Right cardiac atrium (tissue), 5 donors: ENCODE results near the gene FIBCD1. TPM values are rescaled to one million over a fixed set of nuclear protein-coding genes. Genes with fewer than 3 reads are reported as not detected.
A peak's percentile ranks its signal among the peaks of the same experiment; 100 is the strongest.

Experiments used
- ATAC-seq, 2 donors: fragments of 200-7000 bp; cut with Tn5 transposase; one replicate each; pipeline versions ENCODE4 v1.8.0 to v1.9.1; 2020; ENCODE audit warnings: moderate library complexity in 2 of 2, mild to moderate bottlenecking in 1 of 2
- DNase-seq, 3 donors: peaks; one replicate each; pipeline ENCODE4 v3.0.0-alpha.2; 2020
- H3K27ac ChIP-seq: one replicate; pipeline ENCODE4 v1.5.1; 2013; ENCODE audit warnings: mild to moderate bottlenecking, low read length, control low read depth, moderate library complexity
- H3K27me3 ChIP-seq: one replicate; pipeline ENCODE4 v1.6.1; 2013; ENCODE audit not compliant: control insufficient read depth, insufficient read depth
- H3K4me1 ChIP-seq: one replicate; pipeline ENCODE4 v1.6.1; 2013; ENCODE audit warnings: low read length; ENCODE audit not compliant: control insufficient read depth, insufficient read depth
- H3K4me3 ChIP-seq: one replicate; pipeline ENCODE4 v1.5.1; 2013; ENCODE audit warnings: low read length, control low read depth
- H3K9me3 ChIP-seq: one replicate; pipeline ENCODE4 v1.6.1; 2013; ENCODE audit warnings: low read length; ENCODE audit not compliant: control insufficient read depth
- WGBS: extraction: QIAGEN DNeasy Blood & Tissue Kit; methylation state at CpG from one replicate; pipeline ENCODE4 v1.1.7; 2013; 5-methylcytosine and 5-hydroxymethylcytosine counted together
- intact Hi-C, 4 donors: fragments of 100-400 bp; cut with DNase I; formaldehyde crosslinking; loops; one replicate each; pipeline versions ENCODE4 v1.11.0 to v1.14.0; 2022 to 2023
- polyA plus RNA-seq: library from polyadenylated mRNA; stranded (reverse); fragments of 200-250 nt; gene quantifications from one replicate; pipeline ENCODE4 v1.2.3, GENCODE V29; 2013
- total RNA-seq, 4 donors: library from RNA; stranded (reverse); fragmentation: NEBNext Ultra II Directional; extraction: Animal tissue kit (Norgen Biotek cat#: 25700); gene quantifications; one replicate each; pipeline ENCODE4 v1.2.1, GENCODE V29; 2021
- donor health status: healthy with polysubstance abuse.
- donor health status: DM: no; HTN: yes; CAD: no.
- donor health status: DM: no; HTN: no; CAD: no.
- donor health status: DM: no; HTN: yes; CAD: no; lungs with severe emphysema.
- donor health status: DM: yes; HTN: yes; CAD: no.

Gene FIBCD1
- total and polyA plus RNA-seq, 5 donors: 0.20 to 2.2 (median 0.46) TPM

- no peaks in the 10 kb centered on the region for H3K27me3 ChIP-seq
These were observed 1.9 kb upstream of the FIBCD1 start for GRCh38 chr9:130940693-130941576.

DNA sequence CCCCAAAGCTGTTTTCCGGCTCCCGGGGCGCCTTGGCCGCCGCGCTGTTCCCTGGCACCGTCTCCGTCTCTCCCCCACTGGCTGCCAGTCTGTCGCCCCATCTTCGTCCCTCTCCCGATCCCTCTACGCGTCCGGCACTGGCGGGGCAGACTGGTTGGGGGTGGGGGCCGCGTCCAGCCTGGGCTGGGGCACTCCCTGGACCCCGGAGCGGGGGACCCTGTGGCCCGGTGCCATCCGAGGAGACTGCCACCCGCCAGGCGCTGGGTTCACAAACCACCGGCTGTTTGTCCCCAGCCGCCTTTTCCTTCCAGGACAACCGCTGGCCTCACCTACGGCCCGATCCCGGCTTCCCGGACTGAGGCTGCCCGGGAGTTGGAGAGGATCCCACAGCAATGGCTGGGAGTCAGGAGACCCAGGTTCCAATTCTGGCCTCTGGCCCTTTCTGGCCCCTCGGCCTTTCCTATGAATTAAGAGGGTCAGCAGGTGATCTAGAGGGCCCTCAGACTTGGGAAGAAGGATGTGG, 1.0 kb upstream of the FIBCD1 start:
- intact Hi-C loops: loop anchor here in 2 of 4 donors (5.0 kb wide), 1 partner anchor 238 kb away; no protein-coding TSS in a partner anchor
- Histone ChIP-seq H3K27ac (no peak overlapping the region), H3K4me3 (peak overlapping the region; percentile 46), H3K4me1 (peaks cover 3% of the 10 kb centered on the region), H3K9me3 (no peaks in the 10 kb centered on the region), H3K27me3 (no peaks in the 10 kb centered on the region)
- WGBS: 5% methylated on average over 32 of the region's 32 CpGs
- DNase-seq (peak in 1 of 3 donors; percentile 55), ATAC-seq (no peak)

More at GRCh38 chr9:130940693-130941576, 1.9 kb upstream of the FIBCD1 start:
- peaks cover 3% of the 10 kb centered on the region for H3K4me1 ChIP-seq
- peak; percentile 67 to 74 for ATAC-seq
- intact Hi-C loops: loop anchor here in 2 of 4 donors (5.0 kb wide), 1 partner anchor 239 kb away; no protein-coding TSS in a partner anchor
- no peak overlapping the region for H3K27ac ChIP-seq
- peak; percentile 49 to 86 (median 85) for DNase-seq
- no peak overlapping the region for H3K4me3 ChIP-seq
- 7% methylated on average over 36 of the region's 36 CpGs for WGBS
- no peaks in the 10 kb centered on the region for H3K9me3 ChIP-seq

- Histone ChIP-seq H3K9me3 (no peaks in the 10 kb centered on the region), H3K4me3 (peak overlapping the region; percentile 46), H3K27me3 (no peaks in the 10 kb centered on the region), H3K27ac (no peak overlapping the region), H3K4me1 (peaks cover 3% of the 10 kb centered on the region)
- no peak for ATAC-seq
- no peak for DNase-seq
- intact Hi-C loops: loop anchor here (5.0 to 10.0 kb wide), 4 partner anchors 67 to 237 kb away; no protein-coding TSS in a partner anchor
- WGBS: 1% methylated on average over 75 of the region's 75 CpGs
These were observed 469 bp upstream of the FIBCD1 start for GRCh38 chr9:130939405-130940026.

DNA sequence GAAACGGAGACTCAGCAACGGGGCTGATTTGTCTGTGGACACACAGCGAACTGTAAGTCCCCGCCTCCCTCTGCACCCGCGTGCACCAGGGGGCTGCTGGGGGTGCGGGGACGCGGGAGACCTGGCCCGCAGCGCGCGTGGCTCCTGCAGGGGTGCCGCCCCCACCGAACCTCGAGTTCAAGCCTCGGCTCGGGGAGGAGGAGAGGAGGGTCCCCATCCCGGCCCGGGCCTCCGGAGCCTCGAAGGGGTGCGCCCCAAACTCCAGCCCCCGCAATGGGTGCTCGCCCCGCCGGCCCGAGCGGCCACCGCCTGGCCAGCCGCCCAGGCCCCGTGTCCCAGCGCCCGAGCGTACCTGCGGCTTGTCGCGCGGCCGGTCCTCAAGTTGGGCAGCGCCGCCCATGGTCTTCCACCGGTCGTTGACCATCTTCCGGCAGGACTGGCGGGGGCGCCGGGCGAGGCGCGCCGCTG, 829 bp downstream of the FIBCD1 start:
- Histone ChIP-seq H3K9me3 (no peaks in the 10 kb centered on the region), H3K27ac (no peak overlapping the region), H3K4me1 (peaks cover 3% of the 10 kb centered on the region), H3K4me3 (peak overlapping the region; percentile 46), H3K27me3 (no peaks in the 10 kb centered on the region)
- DNase-seq (no peak), ATAC-seq (no peak)
- intact Hi-C loops: loop anchor here (5.0 to 10.0 kb wide), 3 partner anchors 66 to 231 kb away; no protein-coding TSS in a partner anchor
- 4% methylated on average over 52 of the region's 52 CpGs for WGBS

DNA sequence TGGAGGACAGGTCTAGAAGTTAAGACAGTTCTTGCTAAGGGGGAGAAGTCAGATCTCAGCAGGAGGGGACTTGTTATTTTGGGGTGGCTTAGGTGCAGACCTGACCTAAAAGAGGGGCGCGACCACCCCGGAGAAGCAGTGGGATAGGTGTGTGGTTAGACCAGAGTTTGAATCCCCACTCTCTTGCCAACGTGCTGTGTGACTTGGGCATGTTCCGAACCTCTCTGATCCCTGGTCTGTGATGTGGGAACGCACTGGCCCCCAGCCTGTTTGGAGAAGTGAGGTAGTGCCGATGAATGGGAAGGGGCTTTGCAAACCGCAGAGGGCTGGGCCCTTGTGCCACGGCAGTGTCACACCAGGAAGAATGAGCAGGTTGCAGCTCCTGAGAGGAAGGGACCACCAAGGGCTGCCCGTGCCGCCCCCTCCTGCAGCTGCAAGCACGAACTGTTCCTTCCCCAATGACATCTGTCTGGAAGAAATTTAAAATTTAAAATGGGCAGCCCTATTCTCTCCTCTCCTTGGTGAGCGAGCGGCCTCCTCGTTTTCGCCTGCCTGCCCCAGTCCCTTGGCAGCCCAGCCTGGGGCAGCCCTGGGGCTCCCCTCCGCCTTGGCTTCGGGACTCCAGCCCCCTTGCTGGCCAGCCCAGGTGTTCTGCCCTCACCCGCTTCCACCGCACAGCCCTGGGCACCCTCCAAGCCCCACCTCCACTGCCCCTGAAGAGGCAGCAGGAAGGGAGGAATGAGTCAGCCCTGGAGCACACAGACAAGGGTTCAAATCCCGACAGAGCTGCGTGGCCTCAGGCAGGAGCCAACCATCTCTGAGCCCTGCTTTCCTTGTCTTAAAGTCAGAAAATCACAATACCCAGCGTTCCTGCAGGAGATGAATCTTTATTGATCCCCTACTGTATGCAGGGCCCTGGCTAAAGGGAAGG, 1.6 kb downstream of the FIBCD1 start:
- H3K4me3 ChIP-seq: no peak overlapping the region
- no peak overlapping the region for H3K27ac ChIP-seq
- ATAC-seq (no peak), DNase-seq (peak in 2 of 3 donors; percentile 14 to 50)
- intact Hi-C loops: loop anchor here (5.0 to 10.0 kb wide), 3 partner anchors 65 to 230 kb away; no protein-coding TSS in a partner anchor
- WGBS: 68% methylated on average over 23 of the region's 23 CpGs
- no peaks in the 10 kb centered on the region for H3K27me3 ChIP-seq
- no peaks in the 10 kb centered on the region for H3K9me3 ChIP-seq
- peaks cover 3% of the 10 kb centered on the region for H3K4me1 ChIP-seq

GRCh38 chr9:130936285-130937117, 2.5 kb downstream of the FIBCD1 start:
- intact Hi-C loops: loop anchor here (5.0 to 10.0 kb wide), 3 partner anchors 64 to 229 kb away; no protein-coding TSS in a partner anchor
- 58% methylated on average over 12 of the region's 12 CpGs for WGBS
- ATAC-seq (no peak), DNase-seq (peak in 2 of 3 donors; percentile 41 to 61)
- H3K27me3 ChIP-seq: no peaks in the 10 kb centered on the region
- peaks cover 3% of the 10 kb centered on the region for H3K4me1 ChIP-seq
- no peaks in the 10 kb centered on the region for H3K9me3 ChIP-seq
- H3K4me3 ChIP-seq: no peak overlapping the region
- H3K27ac ChIP-seq: no peak overlapping the region

- intact Hi-C loops: loop anchor here (5.0 to 10.0 kb wide), 3 partner anchors 63 to 228 kb away; no protein-coding TSS in a partner anchor
- Histone ChIP-seq H3K27ac (no peak overlapping the region), H3K9me3 (no peaks in the 10 kb centered on the region), H3K4me1 (peaks cover 3% of the 10 kb centered on the region), H3K27me3 (no peaks in the 10 kb centered on the region), H3K4me3 (no peak overlapping the region)
- 84% methylated on average over 13 of the region's 13 CpGs for WGBS
- DNase-seq: peak in 1 of 3 donors; percentile 9
- ATAC-seq: no peak
These were observed 3.3 kb downstream of the FIBCD1 start for GRCh38 chr9:130935648-130936271.

GRCh38 chr9:130934702-130935647, 4.1 kb downstream of the FIBCD1 start:
- DNase-seq (peak in 1 of 3 donors; percentile 7), ATAC-seq (no peak)
- Histone ChIP-seq H3K27ac (no peak overlapping the region), H3K27me3 (no peaks in the 10 kb centered on the region), H3K4me3 (no peak overlapping the region), H3K4me1 (peaks cover 3% of the 10 kb centered on the region), H3K9me3 (no peaks in the 10 kb centered on the region)
- intact Hi-C loops: loop anchor here (5.0 to 10.0 kb wide), 3 partner anchors 63 to 228 kb away; no protein-coding TSS in a partner anchor
- WGBS: 55% methylated on average over 16 of the region's 16 CpGs
